WTC11 (cell line): ENCODE data around the gene MORN2. TPM values are rescaled to one million over a fixed set of nuclear protein-coding genes. Genes with fewer than 3 reads are reported as not detected.

ENCODE experiments used
- ATAC-seq: fragments of 200-7000 bp; cut with Tn5 transposase; 2 replicates; pipeline ENCODE4 v1.10.0; 2021; ENCODE audit warnings: mild to moderate bottlenecking, moderate library complexity
- CTCF ChIA-PET: fragments of 300-600 bp; sonication (Branson Sonifier 250); formaldehyde crosslinking; loops from one replicate; lab custom pipeline; 2021; ENCODE audit warnings: antibody characterized with exemption; lab: Charles Lee
- POLR2A ChIA-PET: fragments of 350-600 bp; sonication (Branson Sonifier 250); formaldehyde crosslinking; loops from one replicate; lab custom pipeline; 2021; ENCODE audit warnings: antibody characterized with exemption; lab: Charles Lee
- DNase-seq: peaks from one replicate; pipeline ENCODE4 v3.0.0; 2021; ENCODE audit warnings: low spot score
- H3K27ac Mint-ChIP-seq: 2 replicates; pipeline ENCODE4 v1.8.0; 2021; ENCODE audit warnings: mixed read lengths
- H3K27me3 Mint-ChIP-seq: 2 replicates; pipeline ENCODE4 v1.8.0; 2021; ENCODE audit warnings: low read depth, mild to moderate bottlenecking, moderate library complexity, mixed read lengths
- H3K36me3 Mint-ChIP-seq: 2 replicates; pipeline ENCODE4 v1.8.0; 2021; ENCODE audit warnings: mixed read lengths
- H3K4me1 Mint-ChIP-seq: 2 replicates; pipeline ENCODE4 v1.8.0; 2022; ENCODE audit warnings: mixed read lengths
- H3K4me3 Mint-ChIP-seq: 2 replicates; pipeline ENCODE4 v1.8.0; 2021; ENCODE audit warnings: mild to moderate bottlenecking, moderate library complexity, mixed read lengths
- H3K9me3 Mint-ChIP-seq: 2 replicates; pipeline ENCODE4 v1.8.0; 2021; ENCODE audit warnings: mixed read lengths
- CREB1 ChIP-seq: sonication (generic); formaldehyde crosslinking; IDR thresholded peaks from 2 replicates; pipeline ENCODE4 v1.8.0; 2023; ENCODE audit warnings: mild to moderate bottlenecking, missing genetic modification reagents
- EMX1 ChIP-seq: fragments of 250-450 bp; sonication (Bioruptor Pico); IDR thresholded peaks from 2 replicates; pipeline ENCODE4 v1.8.0; 2021; ENCODE audit warnings: mild to moderate bottlenecking
- NFATC4 ChIP-seq: fragments of 250-450 bp; sonication (Bioruptor Pico); IDR thresholded peaks from 2 replicates; pipeline ENCODE4 v1.9.0; 2021; ENCODE audit warnings: mild to moderate bottlenecking
- NR1H2 ChIP-seq: sonication (generic); formaldehyde crosslinking; IDR thresholded peaks from 2 replicates; pipeline ENCODE4 v1.9.0; 2021; ENCODE audit warnings: mild to moderate bottlenecking, moderate library complexity, missing genetic modification reagents
- PRRX2 ChIP-seq: fragments of 250-450 bp; sonication (Bioruptor Pico); IDR thresholded peaks from 2 replicates; pipeline ENCODE4 v1.8.0; 2021; ENCODE audit warnings: mild to moderate bottlenecking
- TEAD1 ChIP-seq: sonication (generic); formaldehyde crosslinking; IDR thresholded peaks from 2 replicates; pipeline ENCODE4 v1.8.0; 2022; ENCODE audit warnings: mild to moderate bottlenecking, missing genetic modification reagents
- TEAD4 ChIP-seq: sonication (generic); formaldehyde crosslinking; IDR thresholded peaks from 2 replicates; pipeline ENCODE4 v1.8.0; 2022; ENCODE audit warnings: mild to moderate bottlenecking, missing genetic modification reagents
- ZNF232 ChIP-seq: sonication (generic); formaldehyde crosslinking; IDR thresholded peaks from 2 replicates; pipeline ENCODE4 v1.8.0; 2022; ENCODE audit warnings: mild to moderate bottlenecking, missing genetic modification reagents
- ZNF263 ChIP-seq: sonication (generic); formaldehyde crosslinking; IDR thresholded peaks from 2 replicates; pipeline ENCODE4 v1.8.1; 2022; ENCODE audit warnings: low read depth, mild to moderate bottlenecking, moderate library complexity, missing genetic modification reagents
- ZNF396 ChIP-seq: fragments of 250-450 bp; sonication (Bioruptor Pico); IDR thresholded peaks from 2 replicates; pipeline ENCODE4 v1.8.0; 2021; ENCODE audit warnings: mild to moderate bottlenecking, moderate library complexity, borderline replicate concordance
- total RNA-seq: library from RNA; stranded (reverse); gene quantifications from 3 replicates; pipeline ENCODE4 v1.2.3, GENCODE V29; 2021
- TF ChIP-seq, protein P1 (sequence below): sonication (generic); formaldehyde crosslinking; IDR thresholded peaks from 2 replicates; pipeline ENCODE4 v1.8.1; 2023; ENCODE audit warnings: mild to moderate bottlenecking, missing genetic modification reagents, borderline replicate concordance
- TF ChIP-seq, protein P2 (sequence below): fragments of 250-450 bp; sonication (Bioruptor Pico); IDR thresholded peaks from 2 replicates; pipeline ENCODE4 v1.9.0; 2021; ENCODE audit warnings: mild to moderate bottlenecking
- TF ChIP-seq, protein P3 (sequence below): sonication (generic); formaldehyde crosslinking; IDR thresholded peaks from 2 replicates; pipeline ENCODE4 v1.8.0; 2022; ENCODE audit warnings: mild to moderate bottlenecking, missing genetic modification reagents
- TF ChIP-seq, protein P4 (sequence below): fragments of 250-450 bp; sonication (Bioruptor Pico); IDR thresholded peaks from 2 replicates; pipeline ENCODE4 v1.9.0; 2021; ENCODE audit warnings: mild to moderate bottlenecking, borderline replicate concordance
- TF ChIP-seq, protein P5 (sequence below): sonication (generic); formaldehyde crosslinking; IDR thresholded peaks from 2 replicates; pipeline ENCODE4 v1.8.1; 2022; ENCODE audit warnings: mild to moderate bottlenecking, missing genetic modification reagents, moderate library complexity, borderline replicate concordance
- TF ChIP-seq, protein P6 (sequence below): sonication (generic); formaldehyde crosslinking; IDR thresholded peaks from 2 replicates; pipeline ENCODE4 v1.8.1; 2023; ENCODE audit warnings: mild to moderate bottlenecking, moderate library complexity, missing genetic modification reagents
- TF ChIP-seq, protein P7 (sequence below): sonication (generic); formaldehyde crosslinking; IDR thresholded peaks from 2 replicates; pipeline ENCODE4 v1.8.1; 2023; ENCODE audit warnings: mild to moderate bottlenecking, missing genetic modification reagents, moderate library complexity

Gene MORN2
- total RNA-seq, 1 experiment from 2014 or later, result 5.9 TPM

DNA sequence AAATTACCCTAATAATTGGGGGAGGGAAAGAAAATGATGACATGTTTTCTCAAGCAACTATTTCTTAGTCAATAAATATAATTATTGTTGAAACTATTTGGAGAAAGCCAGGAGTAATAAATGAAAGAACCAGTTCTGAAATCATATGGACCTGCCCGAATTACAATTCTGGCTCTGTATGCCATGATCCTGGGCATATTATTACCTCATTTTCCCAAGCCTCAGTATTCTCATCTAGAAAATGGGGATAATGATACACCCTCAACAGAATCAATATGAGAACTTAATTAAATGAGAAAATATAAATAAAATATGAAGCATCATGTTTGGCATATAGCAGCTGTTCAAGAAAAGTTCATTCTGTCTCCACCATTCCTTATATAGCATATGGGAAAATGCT, 36.8 kb downstream of the MORN2 start:
- ChIA-PET POLR2A (no interaction called here), CTCF (interaction anchor here (3.1 kb wide), 1 partner anchor 35 kb away, joined by 8 read pairs; no protein-coding TSS in a partner anchor)
- Mint-ChIP-seq H3K36me3 (no peaks in the 10 kb centered on the region), H3K4me1 (no peaks in the 10 kb centered on the region), H3K27me3 (no peaks in the 10 kb centered on the region), H3K4me3 (no peak overlapping the region), H3K9me3 (no peaks in the 10 kb centered on the region), H3K27ac (no peak overlapping the region)
- TF ChIP-seq CREB1 (CRISPR knock-in tag) (no peak), ZNF232 (no peak), TEAD4 (CRISPR knock-in tag) (no peak), PRRX2 (no peak), ZNF263 (CRISPR knock-in tag) (no peak), TEAD1 (CRISPR knock-in tag) (no peak)
- TF ChIP-seq, protein P1, sequence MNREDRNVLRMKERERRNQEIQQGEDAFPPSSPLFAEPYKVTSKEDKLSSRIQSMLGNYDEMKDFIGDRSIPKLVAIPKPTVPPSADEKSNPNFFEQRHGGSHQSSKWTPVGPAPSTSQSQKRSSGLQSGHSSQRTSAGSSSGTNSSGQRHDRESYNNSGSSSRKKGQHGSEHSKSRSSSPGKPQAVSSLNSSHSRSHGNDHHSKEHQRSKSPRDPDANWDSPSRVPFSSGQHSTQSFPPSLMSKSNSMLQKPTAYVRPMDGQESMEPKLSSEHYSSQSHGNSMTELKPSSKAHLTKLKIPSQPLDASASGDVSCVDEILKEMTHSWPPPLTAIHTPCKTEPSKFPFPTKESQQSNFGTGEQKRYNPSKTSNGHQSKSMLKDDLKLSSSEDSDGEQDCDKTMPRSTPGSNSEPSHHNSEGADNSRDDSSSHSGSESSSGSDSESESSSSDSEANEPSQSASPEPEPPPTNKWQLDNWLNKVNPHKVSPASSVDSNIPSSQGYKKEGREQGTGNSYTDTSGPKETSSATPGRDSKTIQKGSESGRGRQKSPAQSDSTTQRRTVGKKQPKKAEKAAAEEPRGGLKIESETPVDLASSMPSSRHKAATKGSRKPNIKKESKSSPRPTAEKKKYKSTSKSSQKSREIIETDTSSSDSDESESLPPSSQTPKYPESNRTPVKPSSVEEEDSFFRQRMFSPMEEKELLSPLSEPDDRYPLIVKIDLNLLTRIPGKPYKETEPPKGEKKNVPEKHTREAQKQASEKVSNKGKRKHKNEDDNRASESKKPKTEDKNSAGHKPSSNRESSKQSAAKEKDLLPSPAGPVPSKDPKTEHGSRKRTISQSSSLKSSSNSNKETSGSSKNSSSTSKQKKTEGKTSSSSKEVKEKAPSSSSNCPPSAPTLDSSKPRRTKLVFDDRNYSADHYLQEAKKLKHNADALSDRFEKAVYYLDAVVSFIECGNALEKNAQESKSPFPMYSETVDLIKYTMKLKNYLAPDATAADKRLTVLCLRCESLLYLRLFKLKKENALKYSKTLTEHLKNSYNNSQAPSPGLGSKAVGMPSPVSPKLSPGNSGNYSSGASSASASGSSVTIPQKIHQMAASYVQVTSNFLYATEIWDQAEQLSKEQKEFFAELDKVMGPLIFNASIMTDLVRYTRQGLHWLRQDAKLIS (CRISPR knock-in tag), result no peak
- DNase-seq (no peak), ATAC-seq (no peak)

DNA sequence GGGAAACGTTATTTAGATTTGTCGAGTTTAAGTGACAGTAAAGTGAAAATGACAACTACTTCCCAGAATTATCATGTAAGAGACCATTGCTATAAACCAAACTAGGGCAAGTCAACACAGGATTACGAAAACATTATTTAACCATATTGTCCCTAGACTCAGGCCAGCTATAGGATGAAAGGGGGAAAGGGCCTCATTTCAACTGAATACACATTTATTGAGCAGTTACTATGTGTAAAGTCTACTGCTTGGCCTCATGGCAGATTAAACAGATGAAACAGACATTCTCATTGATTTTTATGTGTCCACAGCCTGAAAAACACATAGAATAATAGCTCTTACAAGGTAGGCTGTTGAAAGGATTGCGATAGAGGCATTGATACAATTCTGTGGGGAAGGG, 46.6 kb downstream of the MORN2 start:
- no peak for ATAC-seq
- Mint-ChIP-seq H3K4me1 (peaks cover 8% of the 10 kb centered on the region), H3K27me3 (no peaks in the 10 kb centered on the region), H3K36me3 (no peaks in the 10 kb centered on the region), H3K9me3 (no peaks in the 10 kb centered on the region), H3K27ac (no peak overlapping the region), H3K4me3 (no peak overlapping the region)
- DNase-seq, result no peak
- TF ChIP-seq, protein P2, sequence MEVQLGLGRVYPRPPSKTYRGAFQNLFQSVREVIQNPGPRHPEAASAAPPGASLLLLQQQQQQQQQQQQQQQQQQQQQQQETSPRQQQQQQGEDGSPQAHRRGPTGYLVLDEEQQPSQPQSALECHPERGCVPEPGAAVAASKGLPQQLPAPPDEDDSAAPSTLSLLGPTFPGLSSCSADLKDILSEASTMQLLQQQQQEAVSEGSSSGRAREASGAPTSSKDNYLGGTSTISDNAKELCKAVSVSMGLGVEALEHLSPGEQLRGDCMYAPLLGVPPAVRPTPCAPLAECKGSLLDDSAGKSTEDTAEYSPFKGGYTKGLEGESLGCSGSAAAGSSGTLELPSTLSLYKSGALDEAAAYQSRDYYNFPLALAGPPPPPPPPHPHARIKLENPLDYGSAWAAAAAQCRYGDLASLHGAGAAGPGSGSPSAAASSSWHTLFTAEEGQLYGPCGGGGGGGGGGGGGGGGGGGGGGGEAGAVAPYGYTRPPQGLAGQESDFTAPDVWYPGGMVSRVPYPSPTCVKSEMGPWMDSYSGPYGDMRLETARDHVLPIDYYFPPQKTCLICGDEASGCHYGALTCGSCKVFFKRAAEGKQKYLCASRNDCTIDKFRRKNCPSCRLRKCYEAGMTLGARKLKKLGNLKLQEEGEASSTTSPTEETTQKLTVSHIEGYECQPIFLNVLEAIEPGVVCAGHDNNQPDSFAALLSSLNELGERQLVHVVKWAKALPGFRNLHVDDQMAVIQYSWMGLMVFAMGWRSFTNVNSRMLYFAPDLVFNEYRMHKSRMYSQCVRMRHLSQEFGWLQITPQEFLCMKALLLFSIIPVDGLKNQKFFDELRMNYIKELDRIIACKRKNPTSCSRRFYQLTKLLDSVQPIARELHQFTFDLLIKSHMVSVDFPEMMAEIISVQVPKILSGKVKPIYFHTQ, result no peak
- TF ChIP-seq, protein P3, sequence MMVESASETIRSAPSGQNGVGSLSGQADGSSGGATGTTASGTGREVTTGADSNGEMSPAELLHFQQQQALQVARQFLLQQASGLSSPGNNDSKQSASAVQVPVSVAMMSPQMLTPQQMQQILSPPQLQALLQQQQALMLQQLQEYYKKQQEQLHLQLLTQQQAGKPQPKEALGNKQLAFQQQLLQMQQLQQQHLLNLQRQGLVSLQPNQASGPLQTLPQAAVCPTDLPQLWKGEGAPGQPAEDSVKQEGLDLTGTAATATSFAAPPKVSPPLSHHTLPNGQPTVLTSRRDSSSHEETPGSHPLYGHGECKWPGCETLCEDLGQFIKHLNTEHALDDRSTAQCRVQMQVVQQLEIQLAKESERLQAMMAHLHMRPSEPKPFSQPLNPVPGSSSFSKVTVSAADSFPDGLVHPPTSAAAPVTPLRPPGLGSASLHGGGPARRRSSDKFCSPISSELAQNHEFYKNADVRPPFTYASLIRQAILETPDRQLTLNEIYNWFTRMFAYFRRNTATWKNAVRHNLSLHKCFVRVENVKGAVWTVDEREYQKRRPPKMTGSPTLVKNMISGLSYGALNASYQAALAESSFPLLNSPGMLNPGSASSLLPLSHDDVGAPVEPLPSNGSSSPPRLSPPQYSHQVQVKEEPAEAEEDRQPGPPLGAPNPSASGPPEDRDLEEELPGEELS (CRISPR knock-in tag), result no peak
- TF ChIP-seq NR1H2 (CRISPR knock-in tag) (no peak), NFATC4 (CRISPR knock-in tag) (no peak), ZNF396 (CRISPR knock-in tag) (no peak), EMX1 (CRISPR knock-in tag) (no peak)
- TF ChIP-seq, protein P4, sequence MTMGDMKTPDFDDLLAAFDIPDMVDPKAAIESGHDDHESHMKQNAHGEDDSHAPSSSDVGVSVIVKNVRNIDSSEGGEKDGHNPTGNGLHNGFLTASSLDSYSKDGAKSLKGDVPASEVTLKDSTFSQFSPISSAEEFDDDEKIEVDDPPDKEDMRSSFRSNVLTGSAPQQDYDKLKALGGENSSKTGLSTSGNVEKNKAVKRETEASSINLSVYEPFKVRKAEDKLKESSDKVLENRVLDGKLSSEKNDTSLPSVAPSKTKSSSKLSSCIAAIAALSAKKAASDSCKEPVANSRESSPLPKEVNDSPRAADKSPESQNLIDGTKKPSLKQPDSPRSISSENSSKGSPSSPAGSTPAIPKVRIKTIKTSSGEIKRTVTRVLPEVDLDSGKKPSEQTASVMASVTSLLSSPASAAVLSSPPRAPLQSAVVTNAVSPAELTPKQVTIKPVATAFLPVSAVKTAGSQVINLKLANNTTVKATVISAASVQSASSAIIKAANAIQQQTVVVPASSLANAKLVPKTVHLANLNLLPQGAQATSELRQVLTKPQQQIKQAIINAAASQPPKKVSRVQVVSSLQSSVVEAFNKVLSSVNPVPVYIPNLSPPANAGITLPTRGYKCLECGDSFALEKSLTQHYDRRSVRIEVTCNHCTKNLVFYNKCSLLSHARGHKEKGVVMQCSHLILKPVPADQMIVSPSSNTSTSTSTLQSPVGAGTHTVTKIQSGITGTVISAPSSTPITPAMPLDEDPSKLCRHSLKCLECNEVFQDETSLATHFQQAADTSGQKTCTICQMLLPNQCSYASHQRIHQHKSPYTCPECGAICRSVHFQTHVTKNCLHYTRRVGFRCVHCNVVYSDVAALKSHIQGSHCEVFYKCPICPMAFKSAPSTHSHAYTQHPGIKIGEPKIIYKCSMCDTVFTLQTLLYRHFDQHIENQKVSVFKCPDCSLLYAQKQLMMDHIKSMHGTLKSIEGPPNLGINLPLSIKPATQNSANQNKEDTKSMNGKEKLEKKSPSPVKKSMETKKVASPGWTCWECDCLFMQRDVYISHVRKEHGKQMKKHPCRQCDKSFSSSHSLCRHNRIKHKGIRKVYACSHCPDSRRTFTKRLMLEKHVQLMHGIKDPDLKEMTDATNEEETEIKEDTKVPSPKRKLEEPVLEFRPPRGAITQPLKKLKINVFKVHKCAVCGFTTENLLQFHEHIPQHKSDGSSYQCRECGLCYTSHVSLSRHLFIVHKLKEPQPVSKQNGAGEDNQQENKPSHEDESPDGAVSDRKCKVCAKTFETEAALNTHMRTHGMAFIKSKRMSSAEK (CRISPR knock-in tag), result no peak
- TF ChIP-seq, protein P5, sequence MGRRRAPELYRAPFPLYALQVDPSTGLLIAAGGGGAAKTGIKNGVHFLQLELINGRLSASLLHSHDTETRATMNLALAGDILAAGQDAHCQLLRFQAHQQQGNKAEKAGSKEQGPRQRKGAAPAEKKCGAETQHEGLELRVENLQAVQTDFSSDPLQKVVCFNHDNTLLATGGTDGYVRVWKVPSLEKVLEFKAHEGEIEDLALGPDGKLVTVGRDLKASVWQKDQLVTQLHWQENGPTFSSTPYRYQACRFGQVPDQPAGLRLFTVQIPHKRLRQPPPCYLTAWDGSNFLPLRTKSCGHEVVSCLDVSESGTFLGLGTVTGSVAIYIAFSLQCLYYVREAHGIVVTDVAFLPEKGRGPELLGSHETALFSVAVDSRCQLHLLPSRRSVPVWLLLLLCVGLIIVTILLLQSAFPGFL, result no peak
- TF ChIP-seq, protein P6, sequence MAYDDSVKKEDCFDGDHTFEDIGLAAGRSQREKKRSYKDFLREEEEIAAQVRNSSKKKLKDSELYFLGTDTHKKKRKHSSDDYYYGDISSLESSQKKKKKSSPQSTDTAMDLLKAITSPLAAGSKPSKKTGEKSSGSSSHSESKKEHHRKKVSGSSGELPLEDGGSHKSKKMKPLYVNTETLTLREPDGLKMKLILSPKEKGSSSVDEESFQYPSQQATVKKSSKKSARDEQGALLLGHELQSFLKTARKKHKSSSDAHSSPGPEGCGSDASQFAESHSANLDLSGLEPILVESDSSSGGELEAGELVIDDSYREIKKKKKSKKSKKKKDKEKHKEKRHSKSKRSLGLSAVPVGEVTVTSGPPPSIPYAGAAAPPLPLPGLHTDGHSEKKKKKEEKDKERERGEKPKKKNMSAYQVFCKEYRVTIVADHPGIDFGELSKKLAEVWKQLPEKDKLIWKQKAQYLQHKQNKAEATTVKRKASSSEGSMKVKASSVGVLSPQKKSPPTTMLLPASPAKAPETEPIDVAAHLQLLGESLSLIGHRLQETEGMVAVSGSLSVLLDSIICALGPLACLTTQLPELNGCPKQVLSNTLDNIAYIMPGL (CRISPR knock-in tag), result no peak
- TF ChIP-seq, protein P7, sequence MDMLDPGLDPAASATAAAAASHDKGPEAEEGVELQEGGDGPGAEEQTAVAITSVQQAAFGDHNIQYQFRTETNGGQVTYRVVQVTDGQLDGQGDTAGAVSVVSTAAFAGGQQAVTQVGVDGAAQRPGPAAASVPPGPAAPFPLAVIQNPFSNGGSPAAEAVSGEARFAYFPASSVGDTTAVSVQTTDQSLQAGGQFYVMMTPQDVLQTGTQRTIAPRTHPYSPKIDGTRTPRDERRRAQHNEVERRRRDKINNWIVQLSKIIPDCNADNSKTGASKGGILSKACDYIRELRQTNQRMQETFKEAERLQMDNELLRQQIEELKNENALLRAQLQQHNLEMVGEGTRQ (CRISPR knock-in tag), result no peak
- CTCF ChIA-PET, result interaction anchor here (1.0 kb wide), 1 partner anchor 25 kb away, joined by 3 read pairs; no protein-coding TSS in a partner anchor
- POLR2A ChIA-PET, result no interaction called here
